ENCODE results near the gene ERVFRD-1.

Gene ERVFRD-1, protein sequence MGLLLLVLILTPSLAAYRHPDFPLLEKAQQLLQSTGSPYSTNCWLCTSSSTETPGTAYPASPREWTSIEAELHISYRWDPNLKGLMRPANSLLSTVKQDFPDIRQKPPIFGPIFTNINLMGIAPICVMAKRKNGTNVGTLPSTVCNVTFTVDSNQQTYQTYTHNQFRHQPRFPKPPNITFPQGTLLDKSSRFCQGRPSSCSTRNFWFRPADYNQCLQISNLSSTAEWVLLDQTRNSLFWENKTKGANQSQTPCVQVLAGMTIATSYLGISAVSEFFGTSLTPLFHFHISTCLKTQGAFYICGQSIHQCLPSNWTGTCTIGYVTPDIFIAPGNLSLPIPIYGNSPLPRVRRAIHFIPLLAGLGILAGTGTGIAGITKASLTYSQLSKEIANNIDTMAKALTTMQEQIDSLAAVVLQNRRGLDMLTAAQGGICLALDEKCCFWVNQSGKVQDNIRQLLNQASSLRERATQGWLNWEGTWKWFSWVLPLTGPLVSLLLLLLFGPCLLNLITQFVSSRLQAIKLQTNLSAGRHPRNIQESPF

DNA sequence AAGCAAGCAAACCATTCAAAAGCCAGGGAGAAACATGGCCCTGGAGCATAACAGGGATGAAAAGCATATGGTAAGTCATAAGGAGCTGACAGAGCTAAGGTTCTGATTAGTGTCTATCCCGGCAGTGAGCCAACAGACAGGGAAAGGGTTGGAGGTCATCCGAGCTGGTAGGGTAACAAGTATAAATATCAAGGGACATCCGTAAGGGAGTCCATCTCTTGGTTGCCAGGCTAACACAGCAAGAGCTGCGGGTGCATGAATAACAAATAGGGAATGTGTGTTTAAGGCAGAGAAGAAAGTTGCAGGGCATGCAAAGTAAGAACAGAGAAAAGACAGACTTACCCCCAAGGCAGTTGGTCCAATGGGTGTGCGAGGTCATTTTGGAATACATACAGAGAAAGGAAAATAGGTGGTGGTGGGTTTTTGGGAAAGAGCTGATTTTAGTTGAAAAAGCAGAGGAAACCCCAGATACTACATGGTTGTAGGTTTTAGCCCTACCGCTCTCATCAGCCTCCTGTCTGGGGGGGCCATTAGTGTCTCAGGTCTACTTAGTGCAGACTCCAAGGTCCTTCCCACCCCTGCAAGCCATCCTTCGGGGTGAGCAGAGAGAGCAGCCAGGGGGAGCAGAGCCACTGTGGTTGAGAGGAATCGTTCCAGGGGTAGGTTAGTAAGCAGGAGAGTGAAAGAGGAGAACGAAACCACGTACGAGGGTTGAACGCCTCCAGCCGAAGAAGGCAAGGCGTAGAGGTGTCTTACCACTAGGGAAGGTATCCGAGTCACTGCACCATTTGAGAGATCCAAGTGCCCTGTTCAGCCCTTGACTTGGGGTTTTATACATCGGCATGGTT, at the start of gene ERVFRD-1:
TSS of gene ERVFRD-1 (minus strand) at position 805 of the 848 bp plus-strand sequence. CDS start 6,415 bp downstream, outside the sequence.
- no peak for DNase-seq

DNA sequence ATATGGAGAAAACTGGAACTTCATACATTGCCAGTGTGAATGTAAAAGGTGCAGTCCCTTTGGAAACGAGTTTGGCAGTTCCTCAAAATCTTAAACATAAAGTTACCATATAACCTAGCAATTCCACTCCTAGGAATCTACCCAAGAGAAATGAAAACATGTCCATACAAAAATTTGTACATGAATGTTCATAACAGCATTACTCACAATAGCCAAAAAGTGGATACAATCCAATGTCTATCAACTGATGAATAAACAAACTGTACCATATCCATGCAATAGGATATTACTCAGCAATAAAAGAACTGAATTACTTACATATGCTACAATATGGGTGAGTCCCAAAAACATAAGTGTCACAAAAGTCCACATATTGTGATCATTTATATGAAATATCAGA, 48.7 kb upstream of the ERVFRD-1 start:
- no peak for DNase-seq

DNA sequence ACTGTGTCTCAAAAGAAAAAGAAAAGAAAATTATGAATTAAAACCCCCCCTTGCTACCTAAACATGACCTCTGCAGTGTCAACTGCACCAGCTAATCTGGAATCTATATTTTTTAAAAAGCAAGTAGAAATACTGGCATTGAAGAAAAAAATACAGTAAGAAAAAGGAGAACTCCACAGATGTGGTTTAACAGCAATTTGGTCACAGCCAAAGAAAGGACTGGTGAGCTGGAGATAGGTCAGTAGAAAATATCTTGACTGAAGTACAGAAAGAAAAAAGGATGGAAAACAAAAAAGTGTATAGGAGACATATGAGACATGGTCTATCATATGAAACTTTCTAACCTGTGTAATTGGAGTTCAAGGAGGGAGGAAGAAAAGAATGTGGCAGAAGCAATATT, 44.1 kb upstream of the ERVFRD-1 start:
- no peak for DNase-seq

DNA sequence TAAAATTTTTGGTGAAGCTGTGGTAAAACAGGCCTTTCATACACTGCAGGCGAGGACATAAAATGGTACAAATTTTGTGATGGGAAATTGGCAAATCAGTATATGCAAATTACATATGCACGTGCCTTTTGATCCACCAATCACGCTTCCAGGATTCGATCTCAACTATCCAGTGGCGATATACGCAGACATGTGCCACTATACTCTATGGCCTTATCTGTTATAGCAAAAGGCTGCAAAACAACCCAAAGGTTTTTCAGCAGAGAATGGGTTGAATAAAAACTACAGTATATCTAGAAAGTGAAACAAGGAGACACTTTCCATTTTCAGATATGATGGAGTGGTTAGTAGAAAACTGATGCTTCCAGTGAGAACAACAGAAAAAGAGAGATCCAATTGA, 41.9 kb upstream of the ERVFRD-1 start:
- DNase-seq = no peak

DNA sequence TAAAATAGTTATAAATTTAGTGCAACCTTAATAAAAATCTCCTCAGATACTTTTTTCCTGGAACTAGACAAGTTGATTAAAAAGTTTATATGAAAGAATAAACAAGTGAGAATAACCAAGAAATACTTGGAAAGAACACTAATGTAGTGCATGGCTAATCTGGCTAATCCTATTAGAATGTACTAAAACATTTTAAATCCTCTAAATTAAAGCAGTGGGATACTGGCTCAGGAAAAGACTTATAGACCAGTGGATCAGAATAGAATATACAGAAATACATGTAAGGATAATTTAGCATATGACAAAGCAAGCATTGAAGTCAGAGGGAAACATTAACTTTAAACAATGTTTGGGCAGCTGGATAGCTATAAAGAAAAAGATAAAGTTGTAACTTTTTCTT, 41.1 kb upstream of the ERVFRD-1 start:
- DNase-seq = no peak

DNA sequence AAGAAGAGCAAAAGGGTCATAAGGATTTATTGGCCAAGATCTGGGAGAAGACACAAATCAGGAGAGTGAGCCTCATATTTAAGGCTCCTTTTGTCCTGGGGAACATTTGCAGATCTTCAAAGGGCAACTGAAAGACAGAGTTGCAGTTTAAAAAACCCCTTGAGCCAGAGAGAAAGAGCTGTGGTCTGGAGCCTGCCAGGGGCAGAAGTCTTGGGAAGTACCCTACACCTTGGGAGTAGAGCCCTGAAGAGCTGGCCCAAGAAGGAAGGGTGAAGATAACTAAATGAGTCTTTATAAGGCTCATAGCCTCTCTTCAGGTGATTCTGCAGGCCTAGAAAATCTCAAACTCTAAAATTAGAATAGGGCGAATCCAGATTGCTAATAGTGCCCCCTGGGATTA, 40.0 kb upstream of the ERVFRD-1 start:
- no peak for DNase-seq

DNA sequence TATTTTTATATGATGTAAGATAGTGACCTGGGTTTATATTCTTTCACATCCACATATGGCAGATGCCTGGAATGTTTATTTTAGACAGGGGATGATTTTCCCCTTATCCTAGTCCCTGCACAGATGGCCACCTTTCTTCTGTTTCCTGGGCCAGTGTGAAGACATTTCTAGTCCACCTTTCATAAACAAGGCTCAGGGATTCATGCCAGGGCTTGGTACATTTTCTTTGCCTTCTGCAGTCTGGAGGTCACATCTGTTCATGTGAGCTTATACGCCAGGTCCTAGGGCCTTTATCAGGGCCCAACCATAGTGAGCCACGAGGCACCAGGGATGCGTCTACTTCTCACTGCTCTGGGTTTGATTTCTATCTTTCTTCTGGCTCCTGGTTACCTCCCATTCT, 38.0 kb upstream of the ERVFRD-1 start:
- no peak for DNase-seq

DNA sequence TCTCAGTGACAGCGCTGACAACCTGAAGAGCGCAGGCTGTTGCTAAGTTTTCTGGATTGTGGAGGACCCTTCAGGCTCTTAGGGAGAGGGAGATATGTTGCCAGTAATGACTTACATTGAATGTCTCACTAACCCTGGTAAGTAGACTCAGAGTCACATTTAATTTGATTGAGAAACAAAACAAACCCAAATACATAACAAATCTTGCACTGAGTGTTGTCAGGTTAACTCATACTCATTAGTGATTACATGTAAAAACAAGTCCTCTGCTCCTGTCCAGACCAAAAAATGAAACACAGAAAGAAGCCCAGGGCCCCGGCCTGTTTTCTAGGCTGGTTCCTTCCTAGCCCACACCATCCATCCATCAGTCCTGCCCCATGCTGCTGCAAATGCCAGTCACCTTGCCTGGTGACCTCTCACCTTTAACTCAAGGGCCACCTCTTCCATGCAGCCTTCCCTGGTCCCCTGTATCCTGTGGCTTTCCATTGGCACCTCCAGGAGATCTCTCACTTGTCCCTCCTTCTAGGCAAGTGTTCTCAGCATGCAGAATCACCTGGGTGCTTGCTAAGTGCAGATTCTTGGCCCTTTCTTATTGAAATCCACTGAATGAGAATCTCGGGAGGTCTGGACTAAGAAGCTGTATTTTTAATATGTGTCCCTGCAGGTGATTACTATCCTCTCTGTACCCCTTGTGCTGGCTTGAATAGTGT, 34.7 kb upstream of the ERVFRD-1 start:
- DNase-seq = no peak

DNA sequence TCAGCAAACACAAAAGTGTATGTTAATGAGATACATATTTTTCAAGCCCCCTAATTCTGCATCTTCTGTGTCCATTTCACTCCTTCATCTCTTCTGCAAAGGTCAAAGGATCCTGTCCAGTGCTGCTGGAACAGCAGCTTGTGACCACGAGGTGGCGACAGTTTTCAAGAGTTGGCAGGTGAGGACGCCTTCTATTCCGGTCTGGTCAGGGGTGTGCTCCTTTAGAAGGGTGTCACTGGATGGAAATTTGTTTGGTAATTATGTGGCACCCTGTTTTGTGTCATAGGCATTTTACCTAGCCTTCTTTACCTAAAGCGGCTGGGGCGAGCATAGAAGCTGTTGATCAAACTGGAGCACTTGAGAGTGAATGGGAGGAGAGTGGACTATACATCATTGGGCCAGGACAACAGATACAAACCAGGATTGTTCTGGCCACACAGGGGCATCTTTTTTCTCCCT, 32.9 kb upstream of the ERVFRD-1 start:
- no peak for DNase-seq

DNA sequence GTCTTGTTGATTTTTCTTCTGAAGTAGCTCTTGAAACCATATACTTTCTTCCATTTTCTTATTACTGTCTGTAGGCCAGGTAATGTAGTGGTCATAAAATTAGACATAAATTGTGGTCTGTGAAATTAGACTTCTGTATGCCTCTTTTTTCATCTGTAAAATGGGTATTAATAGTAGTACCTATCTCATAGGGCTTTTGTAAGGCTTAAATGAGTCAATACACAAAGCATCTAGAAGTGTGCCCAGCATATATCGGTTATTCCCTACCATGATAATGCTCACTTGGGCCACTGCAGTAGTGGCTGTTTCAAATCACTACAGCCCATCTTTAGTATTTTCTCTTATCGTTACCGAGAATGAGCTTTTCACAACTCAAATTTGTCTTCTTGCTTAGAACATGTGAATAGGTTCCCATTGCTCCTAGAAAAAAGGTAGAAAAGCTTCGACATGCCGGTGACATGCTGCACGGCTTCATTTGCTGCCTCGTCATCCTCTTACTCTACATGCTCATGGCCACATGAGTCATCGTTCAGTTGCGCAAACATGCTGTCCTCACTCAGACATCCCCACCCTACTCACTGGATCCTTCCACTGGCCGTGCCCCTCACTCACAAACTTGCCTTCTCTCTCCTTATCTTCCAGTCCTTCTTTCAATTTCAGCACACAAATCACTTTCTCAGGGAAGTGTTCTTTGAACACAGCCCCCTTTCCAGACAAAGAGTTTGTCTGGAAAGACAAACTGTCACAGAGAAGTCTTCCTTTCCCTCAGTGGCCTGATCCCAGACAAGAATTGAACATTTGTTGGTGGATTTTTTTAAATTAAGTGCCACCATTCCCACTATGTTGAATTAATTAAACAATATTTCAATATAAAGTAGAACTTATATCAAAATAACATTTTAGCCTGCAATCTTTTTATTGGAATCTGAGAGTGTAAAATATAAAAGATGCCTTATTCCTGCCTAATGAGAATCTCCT, 32.2 kb upstream of the ERVFRD-1 start:
- DNase-seq = no peak

DNA sequence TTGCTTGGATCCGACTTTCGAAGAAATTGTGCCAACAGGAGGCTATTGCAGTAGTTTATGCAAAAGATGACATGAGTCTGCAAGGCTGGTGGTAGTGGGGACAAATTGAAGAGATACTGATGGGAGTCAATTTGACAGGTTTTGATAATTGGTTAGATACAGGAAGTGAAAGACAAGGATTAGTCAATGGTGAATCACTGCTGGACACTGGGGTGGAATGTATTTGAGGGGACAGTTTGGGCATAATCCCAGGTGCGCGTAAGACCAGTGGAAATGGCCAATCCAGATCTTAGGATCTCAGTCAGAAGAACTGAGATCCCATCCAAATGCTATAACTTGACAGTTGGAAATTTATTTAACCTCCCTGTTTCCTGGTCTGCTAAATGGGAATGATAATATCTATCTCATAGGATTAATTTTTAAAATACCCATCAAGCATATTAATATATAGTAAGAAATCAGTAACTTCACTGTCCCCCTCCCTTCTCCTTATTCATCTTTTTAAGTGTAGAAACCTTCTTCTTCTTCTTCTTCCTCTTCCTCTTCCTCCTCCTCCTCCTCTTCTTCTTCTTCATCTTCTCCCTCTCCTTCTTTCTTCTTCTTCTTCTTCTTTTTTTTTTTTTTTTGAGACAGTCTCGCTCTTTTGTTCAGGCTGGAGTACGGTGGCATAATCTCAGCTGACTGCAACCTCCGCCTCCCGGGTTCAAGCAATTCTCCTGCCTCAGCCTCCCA, 30.9 kb upstream of the ERVFRD-1 start:
- DNase-seq = no peak

DNA sequence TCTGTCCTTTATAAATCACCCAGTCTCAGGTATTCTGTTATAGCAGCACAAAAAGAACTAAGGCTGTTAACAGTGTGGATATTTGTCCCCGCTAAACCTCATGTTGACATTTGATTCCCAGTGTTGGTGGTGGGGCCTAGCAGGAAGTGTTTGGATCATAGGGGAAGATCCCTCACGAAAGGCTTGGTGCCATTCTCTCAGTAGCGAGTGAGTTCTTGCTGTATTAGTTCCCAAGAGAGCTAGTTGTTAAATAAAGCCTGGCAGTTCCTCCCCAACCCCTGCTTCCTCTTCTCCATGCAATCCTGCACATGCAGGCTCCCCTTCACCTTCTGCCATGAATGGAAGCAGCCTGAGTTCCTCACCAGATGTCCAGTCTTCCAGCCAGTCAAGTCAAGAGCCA, 29.8 kb upstream of the ERVFRD-1 start:
- DNase-seq = no peak

DNA sequence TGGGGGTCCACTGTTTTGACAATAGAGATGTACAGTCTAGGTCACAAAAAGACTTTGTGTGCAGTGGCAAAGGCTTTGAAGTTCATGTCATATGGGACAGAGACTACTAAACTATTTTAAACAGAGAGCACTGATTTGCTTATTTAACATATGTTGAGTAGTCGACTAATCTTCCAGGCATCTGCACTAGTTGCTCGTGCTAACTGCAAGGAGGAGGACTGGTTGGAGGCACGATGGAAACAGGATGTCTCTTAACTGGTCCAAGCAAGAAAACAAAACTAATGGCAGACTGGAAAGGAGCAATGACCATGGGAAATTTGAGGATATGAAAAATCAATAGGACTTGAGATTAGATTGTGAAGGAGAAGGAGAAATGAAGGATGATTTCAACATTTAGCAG, 28.5 kb upstream of the ERVFRD-1 start:
- DNase-seq = no peak

DNA sequence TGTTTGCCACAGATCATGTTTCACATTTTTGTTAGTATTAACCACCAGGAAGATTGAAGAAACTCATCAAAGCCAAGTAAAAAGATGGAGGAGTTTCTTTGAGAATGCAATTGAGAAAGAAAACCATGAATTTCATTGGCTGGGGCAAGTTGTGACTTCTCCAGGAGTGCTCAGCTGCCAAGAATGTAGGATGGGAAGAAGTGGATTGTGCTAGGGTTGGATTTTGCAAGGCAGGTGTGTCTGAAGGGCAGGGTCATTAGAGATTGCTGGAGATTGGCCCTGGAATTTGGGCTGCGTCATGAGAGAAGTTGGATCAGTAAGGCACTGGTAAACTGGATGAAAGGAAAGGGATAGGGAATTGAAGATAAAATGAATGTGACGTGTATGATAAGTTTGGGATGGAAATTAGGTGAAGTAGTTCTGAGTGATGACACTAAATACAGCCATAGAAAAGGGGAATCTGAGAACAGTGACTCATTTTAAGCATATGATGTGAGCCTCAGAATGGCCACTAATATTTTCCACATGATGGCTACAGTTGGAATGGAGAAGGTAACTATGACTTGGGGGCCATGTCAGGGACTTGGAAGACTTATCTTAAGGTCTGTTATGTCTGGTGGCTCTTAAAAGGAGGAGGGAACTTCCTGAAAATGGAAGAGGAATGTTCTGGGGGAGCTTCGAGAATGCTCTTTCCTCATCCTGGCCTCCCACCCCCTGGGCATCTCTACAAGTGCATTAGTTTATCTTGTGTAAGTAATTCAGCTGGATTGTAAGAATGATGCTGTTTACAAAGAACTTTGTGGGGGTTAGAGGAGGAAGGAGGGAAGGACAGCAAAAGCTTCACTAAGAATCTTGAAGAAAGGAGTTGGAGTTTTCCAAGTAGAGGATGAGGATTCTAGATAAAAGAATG, 27.8 kb upstream of the ERVFRD-1 start:
- no peak for DNase-seq

DNA sequence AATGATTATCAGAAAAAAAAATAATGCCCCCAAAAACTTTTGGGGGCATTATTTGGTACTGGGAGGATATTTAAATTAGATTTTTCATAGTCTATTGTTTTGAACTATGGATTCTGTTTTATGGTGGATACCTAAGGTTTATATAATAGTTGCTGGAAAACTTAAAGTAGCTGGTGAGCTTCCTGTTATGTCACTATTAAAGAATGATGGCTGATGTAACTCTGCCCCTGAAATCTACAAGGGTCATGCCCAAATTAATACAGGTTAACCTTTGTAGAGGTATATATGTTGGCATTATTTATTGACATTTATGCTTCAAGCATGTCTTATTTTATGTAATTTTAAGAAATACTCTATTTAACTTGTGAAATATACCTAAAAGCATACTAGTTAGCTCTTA, 25.3 kb upstream of the ERVFRD-1 start:
- DNase-seq = no peak

DNA sequence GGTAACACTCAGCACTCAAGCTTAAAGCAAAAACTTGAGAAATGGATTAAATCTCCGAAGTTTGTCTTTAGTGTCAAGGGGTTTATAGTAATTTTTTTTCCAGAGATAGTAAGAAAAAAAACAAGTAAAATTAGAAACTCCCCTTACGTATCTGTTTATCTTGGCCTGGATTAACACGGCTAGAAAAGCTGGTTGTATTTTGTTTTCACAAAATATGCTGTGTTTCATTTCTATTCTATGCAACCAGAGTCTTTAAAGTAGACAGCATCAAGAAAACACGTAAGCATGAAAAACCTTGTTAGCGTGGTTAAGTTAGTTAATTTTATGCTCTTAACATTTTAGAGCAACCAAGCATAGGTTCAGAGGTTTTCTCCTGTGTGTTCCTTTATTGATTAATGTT, 21.8 kb upstream of the ERVFRD-1 start:
- no peak for DNase-seq

DNA sequence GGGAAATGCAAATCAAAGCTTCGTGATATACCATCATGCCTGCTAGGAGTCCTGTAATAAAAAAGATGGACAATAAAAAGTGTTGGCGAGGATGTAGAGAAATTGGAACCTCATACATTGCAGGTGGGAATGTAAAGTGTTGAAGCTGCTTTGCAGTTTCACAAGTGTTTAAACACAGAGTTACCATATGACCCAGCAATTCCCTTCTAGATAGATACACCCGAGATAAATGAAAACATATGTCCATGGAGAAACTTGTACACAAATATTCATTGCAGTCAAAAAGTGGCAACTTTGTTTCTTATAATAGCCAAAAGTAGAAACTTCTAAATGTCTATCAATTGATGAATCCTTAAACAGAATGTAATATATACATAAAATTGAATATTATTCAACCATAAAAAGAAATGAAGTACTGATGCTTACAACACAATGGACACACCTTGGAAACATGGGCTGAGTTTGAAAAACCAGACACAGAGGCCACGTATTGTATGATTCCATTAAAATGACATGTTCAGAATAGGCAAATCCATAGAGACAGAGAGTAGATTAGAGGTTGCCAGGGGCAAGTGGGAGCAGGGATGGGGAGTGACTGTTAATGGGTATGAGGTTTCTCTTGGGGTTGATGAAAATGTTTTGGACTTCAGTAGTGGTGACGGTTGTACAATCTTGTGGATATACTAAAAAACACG, 20.8 kb upstream of the ERVFRD-1 start:
- DNase-seq = no peak

DNA sequence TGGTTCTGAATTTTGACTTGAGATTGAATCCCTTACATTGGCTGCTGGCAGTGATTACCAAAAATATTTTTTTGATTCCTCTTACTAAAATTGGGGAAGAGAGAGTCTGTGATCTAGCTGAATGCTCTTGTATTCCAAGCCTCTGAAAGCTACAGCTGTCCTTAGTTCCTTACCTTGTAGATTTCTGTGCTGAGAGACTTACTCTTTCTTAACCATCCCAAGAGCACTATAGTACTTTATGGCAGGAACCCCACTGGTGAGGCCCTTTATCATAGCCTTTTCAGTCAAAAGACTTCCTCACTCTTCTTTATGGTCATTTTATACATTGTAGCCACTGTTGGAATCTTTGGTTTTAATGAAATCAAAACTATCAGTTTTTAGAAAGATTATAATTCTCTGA, 19.1 kb upstream of the ERVFRD-1 start:
- no peak for DNase-seq

DNA sequence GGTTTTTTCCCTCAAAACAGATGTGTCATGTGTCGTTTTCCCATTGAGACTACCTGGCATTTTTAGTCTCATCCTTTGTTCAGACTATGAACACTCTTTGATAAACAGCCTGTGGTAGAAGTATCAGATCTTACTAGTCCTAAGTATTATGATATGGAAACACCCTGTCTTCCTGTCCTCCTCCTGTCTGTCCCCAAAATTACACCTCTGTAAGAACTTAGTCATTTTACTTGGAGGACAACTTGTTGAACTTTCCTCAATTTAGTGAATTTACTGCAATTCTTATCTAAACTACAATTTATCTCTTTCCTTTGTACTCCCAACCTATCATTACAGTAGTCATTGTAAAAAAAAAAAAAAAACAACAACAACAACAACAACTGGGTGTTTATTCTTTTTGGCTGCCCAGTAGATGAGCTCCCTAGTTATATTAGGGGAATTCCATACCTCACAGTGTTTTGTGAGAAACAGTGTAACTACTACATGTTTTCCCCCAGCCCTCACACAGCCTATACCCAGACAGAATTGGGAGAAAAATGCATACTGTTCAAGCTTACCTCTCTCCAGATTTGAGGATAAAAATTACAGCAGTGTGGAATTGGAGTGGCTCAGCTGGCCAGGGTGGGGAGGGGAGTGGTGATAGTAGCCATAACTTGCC, 18.5 kb upstream of the ERVFRD-1 start:
- DNase-seq = no peak

Measured in NCI-H510A (cell line).